Upper lobe of left lung (tissue), 6 donors: ENCODE results near the gene SDK1. TPM values are rescaled to one million over a fixed set of nuclear protein-coding genes. Genes with fewer than 3 reads are reported as not detected.

Source experiments
- ATAC-seq, 2 donors: fragments of 200-7000 bp; cut with Tn5 transposase; one replicate each; pipeline ENCODE4 v1.9.1; 2022; ENCODE audit warnings: mild to moderate bottlenecking in 2 of 2, moderate library complexity in 2 of 2; ENCODE audit not compliant: low FRiP score in 2 of 2
- DNase-seq, 2 donors: peaks; one replicate each; pipeline ENCODE4 v3.0.0-alpha.2; 2019 to 2020
- H3K27ac ChIP-seq, 4 donors: fragments of 200-600 bp; sonication (generic); one replicate each; pipeline ENCODE4 v1.5.1; 2016 to 2019
- H3K27me3 ChIP-seq, 4 donors: fragments of 200-600 bp; sonication (generic); one replicate each; pipeline ENCODE4 v1.5.1; 2017 to 2019
- H3K36me3 ChIP-seq, 4 donors: fragments of 200-600 bp; sonication (generic); one replicate each; pipeline ENCODE4 v1.5.1; 2016 to 2019
- H3K4me1 ChIP-seq, 4 donors: fragments of 200-600 bp; sonication (generic); one replicate each; pipeline ENCODE4 v1.5.1; 2018 to 2019
- H3K4me3 ChIP-seq, 4 donors: fragments of 200-600 bp; sonication (generic); one replicate each; pipeline ENCODE4 v1.5.1; 2017 to 2019; ENCODE audit warnings: mild to moderate bottlenecking in 2 of 4, moderate library complexity in 1 of 4
- H3K9me3 ChIP-seq, 4 donors: fragments of 200-600 bp; sonication (generic); one replicate each; pipeline ENCODE4 v1.5.1; 2018 to 2019
- EP300 ChIP-seq, 4 donors: sonication (generic); formaldehyde crosslinking; IDR thresholded peaks; one replicate each; pipeline ENCODE4 v1.5.1; 2017; ENCODE audit warnings: antibody characterized with exemption in 4 of 4, control low read depth in 2 of 4
- POLR2A ChIP-seq, 4 donors: fragments of 450-650 bp; IDR thresholded peaks; one replicate each; pipeline ENCODE4 v1.5.1; 2016 to 2017; ENCODE audit warnings: antibody characterized with exemption in 4 of 4, mild to moderate bottlenecking in 2 of 4
- POLR2AphosphoS5 ChIP-seq, 2 donors: sonication (generic); formaldehyde crosslinking; IDR thresholded peaks; one replicate each; pipeline ENCODE4 v1.5.1; 2017; ENCODE audit warnings: antibody characterized with exemption in 2 of 2
- WGBS, 2 donors: methylation state at CpG; one replicate each; pipeline ENCODE4 v1.1.5; 2017 to 2018; 5-methylcytosine and 5-hydroxymethylcytosine counted together
- total RNA-seq, 6 donors: library from RNA; depleted of rRNA in 4 of 6; stranded (reverse); fragments of >200 nt in 4 of 6; gene quantifications; one replicate each; pipeline versions ENCODE4 v1.1.0 to v1.2.1, GENCODE V29; 2016 to 2021
- TF ChIP-seq, protein P1 (sequence below), 6 experiments: fragments of 450-650 bp in 4 of 6; fragments of 200-600 bp in 2 of 6; sonication (generic) in 2 of 6; IDR thresholded peaks; one replicate each; pipeline ENCODE4 v1.5.1; 2016 to 2019; ENCODE audit warnings: antibody characterized with exemption in 6 of 6
- donor health status: DM: no; HTN: no; CAD: no; lungs with moderate emphysema.
- donor health status: DM: no; HTN: yes; CAD: no; lungs with severe emphysema.

Gene SDK1
- total RNA-seq, 6 donors from 2014 or later: 9.3 to 90.1 (median 11.8) TPM

- ATAC-seq (no peak), DNase-seq (no peak)
- Histone ChIP-seq H3K9me3 (no peaks in the 10 kb centered on the region), H3K27ac (no peak overlapping the region), H3K4me1 (no peaks in the 10 kb centered on the region), H3K4me3 (no peak overlapping the region), H3K36me3 (no peaks in the 10 kb centered on the region), H3K27me3 (no peaks in the 10 kb centered on the region)
- 63 to 83% methylated on average over 2 of the region's 2 CpGs for WGBS, 2 donors
- TF ChIP-seq, protein P1, sequence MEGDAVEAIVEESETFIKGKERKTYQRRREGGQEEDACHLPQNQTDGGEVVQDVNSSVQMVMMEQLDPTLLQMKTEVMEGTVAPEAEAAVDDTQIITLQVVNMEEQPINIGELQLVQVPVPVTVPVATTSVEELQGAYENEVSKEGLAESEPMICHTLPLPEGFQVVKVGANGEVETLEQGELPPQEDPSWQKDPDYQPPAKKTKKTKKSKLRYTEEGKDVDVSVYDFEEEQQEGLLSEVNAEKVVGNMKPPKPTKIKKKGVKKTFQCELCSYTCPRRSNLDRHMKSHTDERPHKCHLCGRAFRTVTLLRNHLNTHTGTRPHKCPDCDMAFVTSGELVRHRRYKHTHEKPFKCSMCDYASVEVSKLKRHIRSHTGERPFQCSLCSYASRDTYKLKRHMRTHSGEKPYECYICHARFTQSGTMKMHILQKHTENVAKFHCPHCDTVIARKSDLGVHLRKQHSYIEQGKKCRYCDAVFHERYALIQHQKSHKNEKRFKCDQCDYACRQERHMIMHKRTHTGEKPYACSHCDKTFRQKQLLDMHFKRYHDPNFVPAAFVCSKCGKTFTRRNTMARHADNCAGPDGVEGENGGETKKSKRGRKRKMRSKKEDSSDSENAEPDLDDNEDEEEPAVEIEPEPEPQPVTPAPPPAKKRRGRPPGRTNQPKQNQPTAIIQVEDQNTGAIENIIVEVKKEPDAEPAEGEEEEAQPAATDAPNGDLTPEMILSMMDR (IDR thresholded peaks at IDR 0.05): no peak
- TF ChIP-seq POLR2A (IDR thresholded peaks at IDR 0.05) (no peak), POLR2AphosphoS5 (IDR thresholded peaks at IDR 0.05) (no peak), EP300 (IDR thresholded peaks at IDR 0.05) (no peak)
Observed at GRCh38 chr7:3374239-3374638, 73.2 kb downstream of the SDK1 start.

GRCh38 chr7:3378390-3379150, 77.5 kb downstream of the SDK1 start:
- H3K9me3 ChIP-seq: no peaks in the 10 kb centered on the region
- no peak overlapping the region for H3K4me3 ChIP-seq
- H3K27ac ChIP-seq: no peak overlapping the region
- H3K4me1 ChIP-seq: no peaks in the 10 kb centered on the region
- TF ChIP-seq POLR2A (IDR thresholded peaks at IDR 0.05) (no peak), EP300 (IDR thresholded peaks at IDR 0.05) (no peak), POLR2AphosphoS5 (IDR thresholded peaks at IDR 0.05) (no peak)
- TF ChIP-seq, protein P1 (IDR thresholded peaks at IDR 0.05): no peak
- no peaks in the 10 kb centered on the region for H3K36me3 ChIP-seq
- H3K27me3 ChIP-seq: no peaks in the 10 kb centered on the region
- DNase-seq (peak in 1 of 2 donors; percentile 55), ATAC-seq (no peak)
- 79 to 88% methylated on average over 16 to 18 of the region's 18 CpGs for WGBS, 2 donors

DNA sequence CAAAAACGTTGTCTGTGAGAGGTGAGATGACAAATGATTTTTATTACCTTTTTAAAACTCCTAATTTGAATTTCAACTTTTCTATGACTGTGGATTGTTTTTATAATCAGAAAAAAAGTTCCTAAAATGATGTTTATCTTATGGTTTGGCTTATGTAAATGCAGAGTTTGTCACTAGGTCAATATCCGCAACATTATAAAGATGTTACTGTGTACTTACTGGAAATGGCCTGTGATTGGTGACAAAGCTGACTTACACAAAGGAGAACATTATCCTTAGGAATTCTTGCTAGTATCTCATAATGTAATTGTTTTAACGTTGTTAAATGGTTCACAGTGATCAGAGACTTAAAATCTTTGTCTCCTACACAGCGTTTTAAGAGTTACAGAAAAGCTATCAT, 79.0 kb downstream of the SDK1 start:
- TF ChIP-seq POLR2A (IDR thresholded peaks at IDR 0.05): no peak
- TF ChIP-seq, protein P1 (IDR thresholded peaks at IDR 0.05): no peak
- TF ChIP-seq EP300 (IDR thresholded peaks at IDR 0.05): no peak
- no peak for TF ChIP-seq POLR2AphosphoS5 (IDR thresholded peaks at IDR 0.05)
- Histone ChIP-seq H3K4me3 (no peak overlapping the region), H3K36me3 (no peaks in the 10 kb centered on the region), H3K27me3 (no peaks in the 10 kb centered on the region), H3K4me1 (no peaks in the 10 kb centered on the region), H3K9me3 (no peaks in the 10 kb centered on the region), H3K27ac (no peak overlapping the region)
- DNase-seq (no peak), ATAC-seq (no peak)
- WGBS, 2 donors: 71 to 72% methylated on average over 4 of the region's 4 CpGs

DNA sequence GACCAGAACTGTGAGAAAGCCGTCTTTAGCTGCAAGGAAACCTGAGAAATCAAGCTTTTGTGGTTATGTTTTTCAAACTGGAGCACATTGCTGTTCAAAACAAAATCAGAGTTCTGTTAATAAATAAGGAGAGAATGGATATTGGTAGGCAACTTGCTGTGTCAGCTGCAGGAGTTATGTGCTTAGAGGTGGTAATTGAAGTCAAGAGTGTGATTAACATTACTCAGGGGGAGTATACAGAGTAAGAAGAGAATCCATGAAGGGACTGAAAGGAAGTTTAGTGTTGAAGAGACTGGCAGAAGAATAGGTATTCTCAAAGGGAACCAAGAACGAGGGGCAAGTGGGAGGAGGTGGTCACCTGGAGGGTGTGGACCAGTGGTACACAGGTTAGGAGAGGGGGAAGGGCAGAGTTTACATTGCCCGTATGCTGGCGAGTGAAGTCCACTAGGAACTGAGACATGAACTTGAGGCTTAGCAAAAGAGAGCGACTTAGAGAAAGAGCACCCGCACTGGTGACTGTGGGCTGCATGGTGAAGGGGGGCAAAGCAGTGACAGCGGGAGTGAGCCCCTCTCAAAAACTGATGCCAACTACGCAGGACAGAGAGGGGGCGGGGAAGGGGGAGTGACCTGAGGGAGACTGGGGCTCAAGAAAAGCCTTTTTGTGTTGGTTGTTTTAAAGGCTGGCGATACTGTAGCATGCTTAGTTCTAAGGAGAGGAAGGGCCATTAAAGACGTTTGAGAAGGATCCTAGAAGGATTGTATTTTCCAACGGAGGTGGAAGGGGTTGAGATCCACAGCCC, 80.0 kb downstream of the SDK1 start:
- Histone ChIP-seq H3K9me3 (no peaks in the 10 kb centered on the region), H3K27ac (no peak overlapping the region), H3K36me3 (no peaks in the 10 kb centered on the region), H3K4me3 (no peak overlapping the region), H3K27me3 (no peaks in the 10 kb centered on the region), H3K4me1 (no peaks in the 10 kb centered on the region)
- no peak for DNase-seq
- 65 to 66% methylated on average over 12 of the region's 12 CpGs for WGBS, 2 donors
- TF ChIP-seq POLR2A (IDR thresholded peaks at IDR 0.05) (no peak), POLR2AphosphoS5 (IDR thresholded peaks at IDR 0.05) (no peak), EP300 (IDR thresholded peaks at IDR 0.05) (no peak)
- TF ChIP-seq, protein P1 (IDR thresholded peaks at IDR 0.05): no peak
- no peak for ATAC-seq
